ELR (cell line): ENCODE data around the gene ANKRD12.

ENCODE experiments used
- DNase-seq: peaks from one replicate; pipeline ENCODE4 v3.0.0-alpha.2; 2015; ENCODE audit warnings: low read depth

Gene ANKRD12

GRCh38 chr18:9293948-9294347 lies 157.4 kb downstream of the ANKRD12 start:
- no peak for DNase-seq

- no peak for DNase-seq
Measured at GRCh38 chr18:9296233-9297006, 159.8 kb downstream of the ANKRD12 start.

DNA sequence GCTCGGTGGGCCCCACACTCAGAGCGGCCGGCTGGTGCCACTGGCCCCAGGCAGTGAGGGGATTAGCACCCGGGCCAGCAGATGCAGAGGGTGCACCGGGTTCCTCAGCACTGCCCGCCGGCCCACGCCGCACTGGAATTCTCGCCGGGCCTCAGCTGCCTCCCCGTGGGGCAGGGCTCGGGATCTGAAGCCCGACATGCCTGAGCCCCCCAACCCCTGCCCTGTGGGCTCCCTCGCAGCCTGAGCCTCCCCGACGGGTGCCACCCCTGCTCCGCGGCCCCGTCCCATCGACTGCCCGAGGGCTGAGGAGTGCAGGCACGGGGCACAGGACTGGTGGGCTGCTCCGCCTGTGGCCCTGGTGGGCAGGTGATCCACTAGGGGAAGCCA lies 160.4 kb downstream of the ANKRD12 start:
- no peak for DNase-seq

DNA sequence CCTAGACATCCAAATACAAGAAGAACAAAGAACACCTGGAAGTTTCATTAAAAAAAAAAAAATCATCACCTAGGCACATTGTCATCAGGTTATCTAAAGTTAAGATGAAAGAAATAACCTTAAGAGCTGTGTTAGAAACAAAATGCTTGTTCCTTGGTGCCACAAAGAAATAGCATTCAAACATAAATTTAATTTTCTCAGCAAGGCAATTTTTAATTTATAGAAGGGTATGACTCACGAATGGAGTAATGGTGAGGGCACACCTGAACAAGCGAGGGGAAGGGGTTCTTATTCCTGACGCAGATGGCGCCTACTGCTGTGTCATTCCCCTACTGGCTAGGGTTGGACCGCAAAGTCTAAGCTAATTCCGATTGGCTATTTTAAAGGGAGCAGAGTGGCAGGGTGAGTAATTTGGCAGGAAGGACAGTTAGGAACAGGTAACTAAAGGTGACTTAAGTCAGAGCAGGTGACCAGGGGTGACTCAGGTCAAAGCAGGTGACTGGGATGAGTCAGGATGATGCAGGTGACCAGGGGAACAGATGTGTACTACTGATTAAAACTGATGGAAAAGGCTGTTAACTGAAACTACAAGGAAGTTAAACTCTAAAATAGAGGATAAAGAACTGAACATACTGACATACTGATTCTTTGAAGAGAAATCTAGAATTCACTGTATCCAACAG lies 167.9 kb downstream of the ANKRD12 start:
- DNase-seq = no peak

DNA sequence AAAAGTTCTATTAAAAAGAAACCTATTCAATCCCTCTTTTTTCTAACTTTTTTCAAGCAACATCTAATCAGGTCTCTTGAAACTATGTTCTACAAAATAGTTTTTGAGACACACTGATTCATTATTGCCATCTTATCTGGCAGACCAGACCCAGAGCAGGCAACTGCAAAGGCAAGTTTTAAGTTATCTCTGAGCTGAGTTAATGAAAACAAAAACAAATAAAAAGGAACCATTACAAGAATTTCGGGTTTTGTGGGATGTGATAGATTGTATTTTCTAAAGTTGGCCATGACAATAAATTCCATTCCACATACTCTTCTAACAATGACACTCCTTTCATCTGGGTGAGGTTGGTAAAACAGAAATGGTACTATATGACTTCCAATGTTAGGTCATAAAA lies 182.8 kb downstream of the ANKRD12 start:
- no peak for DNase-seq

DNA sequence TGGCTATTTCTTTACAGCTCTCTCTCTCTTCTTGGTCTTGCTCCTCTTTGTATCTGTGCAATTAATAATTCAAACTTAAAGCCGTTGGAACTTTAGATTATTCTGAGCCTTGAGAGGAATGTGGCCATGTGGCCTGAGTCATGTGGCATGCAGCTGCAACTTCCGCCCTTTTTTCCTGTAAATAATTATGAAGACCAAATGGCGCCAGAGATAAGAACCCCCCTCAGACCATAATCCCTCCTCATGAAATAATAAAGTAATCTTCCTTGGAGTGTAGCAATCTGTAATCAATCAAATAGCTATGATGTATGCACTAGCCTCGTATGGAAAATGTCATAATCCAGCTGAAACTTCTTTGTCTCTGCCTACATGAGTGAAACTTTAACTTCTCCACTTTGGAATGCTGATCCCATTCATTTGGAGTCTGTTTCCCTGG lies 184.5 kb downstream of the ANKRD12 start:
- DNase-seq = peak; percentile 51

- no peak for DNase-seq
Measured at GRCh38 chr18:9321736-9322135, 185.2 kb downstream of the ANKRD12 start.

DNA sequence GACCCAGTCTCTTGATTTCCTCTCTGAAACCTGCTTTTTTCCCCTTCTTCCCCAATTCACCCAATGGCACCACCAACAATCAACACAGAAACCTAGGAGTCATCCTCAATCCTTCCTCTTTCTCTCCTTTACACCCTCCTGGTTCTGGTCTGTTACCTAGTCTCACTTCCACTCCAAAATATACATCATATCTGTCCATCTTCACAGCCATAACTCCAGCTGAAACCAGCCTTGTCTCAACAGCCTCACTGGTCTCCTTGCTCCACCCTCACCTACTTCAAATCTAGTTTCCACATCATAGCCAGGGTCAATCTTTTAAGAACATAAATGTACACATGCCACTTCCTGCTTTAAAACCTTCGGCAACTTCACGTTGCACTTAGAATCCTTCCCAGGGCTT lies 186.2 kb downstream of the ANKRD12 start:
- no peak for DNase-seq

DNA sequence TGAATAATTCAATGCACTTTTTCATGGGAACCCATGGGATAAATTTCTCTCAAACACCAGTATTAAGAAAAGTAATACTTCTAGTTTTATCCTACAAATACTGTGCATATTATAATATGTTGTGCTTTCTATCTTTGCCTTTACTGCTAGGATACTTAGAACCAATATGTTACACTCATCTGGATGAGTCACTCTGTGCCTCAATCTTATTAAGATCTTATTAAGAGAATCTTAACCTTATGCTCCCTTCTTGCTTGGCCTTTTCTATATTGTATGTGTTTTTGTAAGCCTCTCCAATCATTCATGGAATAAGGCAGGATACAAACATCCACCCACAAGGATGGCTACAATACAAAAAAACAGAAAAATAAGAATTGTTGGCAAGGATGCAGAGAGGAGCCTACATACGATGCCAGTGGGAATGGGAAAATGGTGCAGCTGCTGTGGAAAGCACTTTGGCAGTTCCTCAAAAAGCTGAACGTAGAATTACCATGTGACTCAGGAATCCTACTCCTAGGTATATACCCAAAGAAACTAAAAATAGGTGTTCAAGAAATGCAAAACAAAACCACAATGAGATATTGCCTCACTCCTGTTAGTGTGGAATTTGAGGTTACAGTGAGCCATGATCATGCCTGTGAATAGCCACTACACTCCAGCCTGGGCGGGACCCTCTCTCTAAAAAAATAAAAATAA lies 187.3 kb downstream of the ANKRD12 start:
- peak; percentile 27 for DNase-seq

- DNase-seq = no peak
Measured at GRCh38 chr18:9325716-9326115, 189.1 kb downstream of the ANKRD12 start.

DNA sequence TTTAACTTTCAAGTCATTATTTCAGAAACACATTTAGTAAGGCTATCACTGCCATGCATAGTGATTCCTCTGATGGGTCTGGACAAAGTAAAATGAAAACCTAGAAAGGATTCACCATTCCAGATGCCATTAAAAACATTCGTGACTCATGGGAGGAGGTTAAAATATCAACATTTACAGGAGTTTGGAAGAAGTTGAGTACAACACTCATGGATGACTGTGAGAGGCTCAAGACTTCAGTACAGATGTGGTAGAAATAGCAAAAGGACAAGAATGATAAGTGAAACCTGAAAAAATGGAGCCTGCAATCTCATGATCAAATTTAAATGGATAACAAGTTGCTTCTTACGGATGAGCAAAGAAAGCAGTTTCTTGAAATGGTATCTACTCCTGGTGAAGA lies 192.2 kb downstream of the ANKRD12 start:
- DNase-seq = peak; percentile 30

- no peak for DNase-seq
Measured at GRCh38 chr18:9329471-9329870, 192.9 kb downstream of the ANKRD12 start.

GRCh38 chr18:9330419-9330818 lies 193.8 kb downstream of the ANKRD12 start:
- DNase-seq = no peak

DNA sequence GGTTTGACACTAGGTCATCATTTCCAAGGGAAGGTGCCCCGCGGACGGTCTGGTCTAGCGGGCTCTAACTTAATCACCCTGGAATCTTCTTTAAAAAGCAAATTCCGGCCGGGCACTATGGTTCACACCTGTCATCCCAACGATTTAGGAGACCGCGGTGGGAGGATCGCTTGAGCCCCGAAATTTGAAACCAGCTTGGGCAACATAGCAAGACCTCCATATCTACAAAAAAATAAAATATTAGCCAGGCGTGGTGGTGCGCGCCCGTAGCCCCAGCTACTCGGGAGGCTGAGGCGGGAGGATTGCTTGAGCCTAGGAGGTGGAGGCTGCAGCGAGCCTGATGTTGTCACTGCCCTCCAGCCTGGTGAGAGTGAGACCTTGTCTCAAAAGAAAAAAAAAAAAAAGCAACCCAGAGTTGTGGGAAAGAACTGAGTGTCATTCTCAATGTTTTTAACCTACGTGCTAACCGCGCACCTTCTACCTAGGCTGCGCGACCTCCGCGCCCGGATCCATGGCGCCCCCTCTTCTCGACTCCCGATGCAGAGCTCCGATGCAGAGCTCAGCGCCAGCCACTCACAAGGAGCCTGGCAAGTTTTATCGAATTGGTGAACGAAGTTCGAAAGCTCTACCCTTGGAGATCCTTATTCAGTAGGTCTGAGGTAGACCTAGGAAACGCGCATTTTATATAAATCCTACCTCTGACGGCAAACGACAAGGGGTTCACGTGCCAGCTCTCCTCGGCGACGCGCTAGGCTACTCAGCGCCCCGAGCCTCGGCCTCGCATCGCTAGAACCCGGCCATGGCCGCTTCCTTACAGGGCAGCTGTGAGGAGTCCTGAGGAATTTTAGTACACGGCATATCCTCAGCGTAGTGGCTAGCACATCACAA lies 197.1 kb downstream of the ANKRD12 start:
- peak; percentile 73 for DNase-seq

GRCh38 chr18:9334329-9334972 lies 197.9 kb downstream of the ANKRD12 start, which contains the start of gene TWSG1:
Gene TWSG1 (plus strand): TSS chr18:9334773. CDS start chr18:9337230, 2,457 bp downstream.
- peak; percentile 97 for DNase-seq

GRCh38 chr18:9334973-9335696 lies 198.6 kb downstream of the ANKRD12 start:
- peak; percentile 63 for DNase-seq
